ENCODE results near the gene CEP78. TPM values are rescaled to one million over a fixed set of nuclear protein-coding genes. Genes with fewer than 3 reads are reported as not detected.

The CEP78 gene
- total RNA-seq, 1 donor from 2014 or later: 35.2 TPM

DNA sequence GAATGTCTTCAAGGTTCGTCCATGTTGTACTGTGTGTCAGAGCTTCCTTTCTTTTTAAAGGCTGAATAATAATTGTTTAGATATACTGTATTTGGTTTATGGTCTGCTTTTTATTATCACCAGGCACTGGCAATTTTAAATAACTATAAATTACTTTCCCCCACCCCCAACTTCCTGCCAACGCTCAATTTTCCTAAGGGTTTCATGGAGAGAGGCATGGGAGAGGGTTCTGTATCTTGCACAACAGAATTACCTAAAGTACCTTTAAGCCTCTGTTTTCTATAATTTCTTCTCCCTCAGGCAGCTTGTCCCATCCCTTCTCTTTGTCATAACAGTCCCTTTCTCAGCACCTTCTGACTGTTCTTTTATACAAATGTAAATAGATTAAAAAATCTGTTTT lies 71.5 kb downstream of the CEP78 start:
- Mint-ChIP-seq H3K36me3 (ENCODE audit: low read depth) (peaks cover 49% of the 10 kb centered on the region), H3K4me1 (ENCODE audit: low read depth) (peaks cover 6% of the 10 kb centered on the region), H3K9me3 (no peaks in the 10 kb centered on the region), H3K27ac (no peak overlapping the region), H3K27me3 (ENCODE audit: insufficient read depth) (no peaks in the 10 kb centered on the region), H3K4me3 (no peak overlapping the region)
- DNase-seq (ENCODE audit: low spot score): no peak
- intact Hi-C loops (cut with micrococcal nuclease): no loop called here

DNA sequence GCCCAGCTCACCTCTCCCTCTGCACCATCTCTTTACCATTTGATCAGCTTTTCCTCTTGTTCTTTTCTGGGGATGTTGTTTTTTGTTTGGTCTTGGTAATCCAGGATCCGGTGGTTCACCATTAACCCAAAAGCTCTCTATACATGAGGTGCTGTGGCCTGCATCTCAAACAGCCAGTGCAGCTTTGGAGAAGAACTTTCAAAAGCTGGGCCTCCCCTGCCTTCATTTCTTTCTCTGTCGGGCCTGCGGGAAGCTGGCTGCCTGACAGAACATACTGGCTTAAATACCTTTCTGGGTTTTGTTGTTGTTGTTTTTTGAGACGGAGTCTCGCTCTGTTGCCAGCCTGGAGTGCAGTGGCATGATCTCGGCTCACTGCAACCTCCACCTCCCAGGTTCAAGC lies 73.2 kb downstream of the CEP78 start:
- Mint-ChIP-seq H3K36me3 (ENCODE audit: low read depth) (peaks cover 49% of the 10 kb centered on the region), H3K27ac (no peak overlapping the region)
- intact Hi-C loops (cut with micrococcal nuclease): no loop called here

GRCh38 chr9:78311075-78311474 lies 75.2 kb downstream of the CEP78 start:
- H3K36me3 Mint-ChIP-seq (ENCODE audit: low read depth): peaks cover 41% of the 10 kb centered on the region
- no peak overlapping the region for H3K4me3 Mint-ChIP-seq

More for the DNA sequence above, 73.2 kb downstream of the CEP78 start:
- Mint-ChIP-seq H3K4me3 (no peak overlapping the region), H3K27me3 (ENCODE audit: insufficient read depth) (no peaks in the 10 kb centered on the region), H3K9me3 (no peaks in the 10 kb centered on the region), H3K4me1 (ENCODE audit: low read depth) (peaks cover 6% of the 10 kb centered on the region)
- no peak for DNase-seq (ENCODE audit: low spot score)

DNA sequence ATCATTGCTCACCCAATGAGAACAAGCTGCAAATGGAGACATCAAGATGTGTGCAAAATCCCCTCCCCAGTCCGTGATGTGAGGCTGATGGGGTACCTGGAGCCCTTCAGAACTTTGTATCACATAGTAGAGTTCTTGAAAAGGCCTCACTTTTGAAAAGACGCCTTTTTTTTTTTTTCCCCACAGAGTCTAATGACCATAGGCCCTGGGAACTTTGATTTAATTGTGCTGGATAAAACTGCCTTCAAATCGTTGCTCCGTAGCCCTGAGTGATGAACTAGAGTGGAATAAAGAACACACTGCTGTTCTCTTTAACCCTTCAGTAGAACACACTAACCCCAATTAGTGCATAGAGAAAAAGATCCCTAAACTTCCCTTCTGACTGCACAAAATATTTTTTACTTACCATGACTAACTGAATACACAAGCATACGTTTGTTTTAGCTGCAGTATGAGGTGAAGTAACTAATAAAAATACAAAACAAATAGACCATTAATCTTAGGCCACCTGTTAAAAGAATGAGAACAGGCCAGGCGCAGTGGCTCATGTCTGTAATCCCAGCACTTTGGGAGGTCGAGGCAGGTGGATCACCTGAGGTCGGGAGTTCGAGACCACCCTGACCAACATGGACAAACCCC lies 76.1 kb downstream of the CEP78 start:
- H3K36me3 Mint-ChIP-seq (ENCODE audit: low read depth): peaks cover 44% of the 10 kb centered on the region
- no peak overlapping the region for H3K27ac Mint-ChIP-seq
- no peaks in the 10 kb centered on the region for H3K4me1 Mint-ChIP-seq (ENCODE audit: low read depth)
- no peaks in the 10 kb centered on the region for H3K27me3 Mint-ChIP-seq (ENCODE audit: insufficient read depth)
- intact Hi-C loops (cut with micrococcal nuclease): no loop called here
- H3K9me3 Mint-ChIP-seq: no peaks in the 10 kb centered on the region
- no peak overlapping the region for H3K4me3 Mint-ChIP-seq
- DNase-seq (ENCODE audit: low spot score): no peak

More at GRCh38 chr9:78311075-78311474, 75.2 kb downstream of the CEP78 start:
- Mint-ChIP-seq H3K9me3 (no peaks in the 10 kb centered on the region), H3K27me3 (ENCODE audit: insufficient read depth) (no peaks in the 10 kb centered on the region), H3K27ac (no peak overlapping the region), H3K4me1 (ENCODE audit: low read depth) (no peaks in the 10 kb centered on the region)
- no peak for DNase-seq (ENCODE audit: low spot score)
- intact Hi-C loops (cut with micrococcal nuclease): no loop called here

- H3K4me1 Mint-ChIP-seq (ENCODE audit: low read depth): no peaks in the 10 kb centered on the region
- no peak overlapping the region for H3K27ac Mint-ChIP-seq
- DNase-seq (ENCODE audit: low spot score): no peak
Observed at GRCh38 chr9:78314550-78314949, 78.7 kb downstream of the CEP78 start.

DNA sequence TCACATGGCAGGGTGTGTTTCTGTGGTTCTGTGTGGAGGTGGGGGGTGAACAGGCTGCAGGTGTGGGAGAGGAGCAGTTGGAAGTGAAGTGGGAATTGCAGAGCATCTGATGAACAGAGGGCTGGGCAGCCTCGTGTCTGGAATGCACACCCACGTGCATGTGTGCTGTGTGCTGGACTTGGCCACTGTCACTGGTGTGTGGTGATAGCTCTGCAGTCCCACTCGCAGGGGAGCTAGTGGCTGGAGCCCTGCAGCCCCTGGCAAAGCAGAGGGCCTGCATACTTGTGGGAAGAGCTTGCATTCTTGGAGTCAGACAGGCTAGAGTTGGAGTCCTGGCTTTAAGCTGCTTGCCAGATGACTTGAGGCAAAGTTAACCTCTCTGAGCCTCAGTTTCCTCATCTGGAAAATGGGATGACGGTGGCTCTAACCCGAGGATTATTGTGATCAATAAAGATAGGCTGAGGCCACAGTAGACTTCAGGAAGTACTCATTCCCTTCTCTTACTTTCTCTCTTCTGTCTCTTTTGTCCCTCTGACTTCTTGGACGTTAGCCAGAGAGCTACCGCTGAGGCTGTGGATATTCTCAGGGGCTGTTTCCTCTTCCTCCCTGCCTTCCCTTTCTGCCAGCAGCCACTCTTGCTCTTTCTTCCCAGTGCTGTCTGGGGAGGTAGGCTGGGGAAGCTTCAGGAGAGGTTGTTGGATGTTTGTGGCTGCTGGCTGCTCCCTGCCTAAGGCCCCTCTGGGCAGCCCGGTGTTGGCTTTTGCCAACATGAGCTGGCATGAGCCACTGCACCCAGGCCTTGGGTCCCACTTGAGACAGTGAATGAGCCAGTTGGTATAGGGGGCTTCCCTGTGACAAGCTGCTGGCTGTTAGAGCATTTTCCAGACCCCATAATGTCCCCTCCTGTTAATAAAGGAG lies 79.3 kb downstream of the CEP78 start:
- no peak overlapping the region for H3K4me3 Mint-ChIP-seq
- no peaks in the 10 kb centered on the region for H3K9me3 Mint-ChIP-seq
- no peaks in the 10 kb centered on the region for H3K27me3 Mint-ChIP-seq (ENCODE audit: insufficient read depth)
- no peak for DNase-seq (ENCODE audit: low spot score)
- H3K4me1 Mint-ChIP-seq (ENCODE audit: low read depth): no peaks in the 10 kb centered on the region
- no peak overlapping the region for H3K27ac Mint-ChIP-seq
- H3K36me3 Mint-ChIP-seq (ENCODE audit: low read depth): peaks cover 55% of the 10 kb centered on the region
- intact Hi-C loops (cut with micrococcal nuclease): no loop called here

More at GRCh38 chr9:78314550-78314949, 78.7 kb downstream of the CEP78 start:
- H3K4me3 Mint-ChIP-seq: no peak overlapping the region
- intact Hi-C loops (cut with micrococcal nuclease): no loop called here
- H3K27me3 Mint-ChIP-seq (ENCODE audit: insufficient read depth): no peaks in the 10 kb centered on the region
- peaks cover 52% of the 10 kb centered on the region for H3K36me3 Mint-ChIP-seq (ENCODE audit: low read depth)
- no peaks in the 10 kb centered on the region for H3K9me3 Mint-ChIP-seq

GRCh38 chr9:78316166-78316892 lies 80.5 kb downstream of the CEP78 start:
- DNase-seq (ENCODE audit: low spot score): no peak
- H3K36me3 Mint-ChIP-seq (ENCODE audit: low read depth): peaks cover 57% of the 10 kb centered on the region
- intact Hi-C loops (cut with micrococcal nuclease): no loop called here
- no peaks in the 10 kb centered on the region for H3K4me1 Mint-ChIP-seq (ENCODE audit: low read depth)
- no peak overlapping the region for H3K4me3 Mint-ChIP-seq
- no peaks in the 10 kb centered on the region for H3K27me3 Mint-ChIP-seq (ENCODE audit: insufficient read depth)
- H3K9me3 Mint-ChIP-seq: no peaks in the 10 kb centered on the region
- H3K27ac Mint-ChIP-seq: no peak overlapping the region

DNA sequence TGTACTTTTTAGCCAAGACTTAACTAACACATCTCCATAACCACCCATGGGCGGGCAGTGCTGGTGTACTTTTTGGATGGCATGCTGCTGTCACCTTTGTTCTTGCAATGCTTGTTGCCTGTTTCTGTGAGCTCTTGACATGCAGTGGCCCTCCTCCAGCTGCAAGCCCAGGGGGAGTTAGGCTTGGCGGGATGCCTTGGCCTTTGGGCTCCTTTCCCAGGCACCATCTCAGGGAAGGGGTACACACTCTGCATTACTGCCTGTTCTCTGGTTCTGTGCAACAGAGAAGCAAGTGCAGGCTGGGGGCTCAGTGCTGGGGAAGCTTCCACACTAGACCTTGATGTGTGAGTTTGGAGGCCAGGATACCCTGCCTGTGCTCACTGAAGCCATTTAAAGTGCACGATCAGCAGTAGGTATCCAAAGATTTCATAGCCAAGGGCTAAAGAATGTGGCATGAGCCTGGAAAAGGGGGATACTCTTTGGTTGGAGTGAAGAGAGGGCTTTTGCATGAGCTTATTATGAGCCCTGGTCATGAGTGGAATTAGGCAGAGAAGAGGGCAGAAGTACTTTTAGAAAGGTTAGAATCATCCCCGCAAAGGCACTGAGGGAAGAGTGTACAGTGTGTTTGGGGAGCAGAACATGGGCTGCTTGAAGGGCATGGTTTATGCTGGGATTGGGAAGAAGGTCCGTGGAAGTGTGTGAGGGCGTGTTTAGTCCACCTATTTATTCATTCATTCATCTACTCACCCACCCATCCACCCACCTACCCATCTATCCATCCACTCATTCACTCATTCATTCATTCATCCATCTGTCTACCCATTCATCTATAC lies 83.5 kb downstream of the CEP78 start:
- intact Hi-C loops (cut with micrococcal nuclease): no loop called here

GRCh38 chr9:78320030-78320693 lies 84.3 kb downstream of the CEP78 start:
- Mint-ChIP-seq H3K4me1 (ENCODE audit: low read depth) (peaks cover 2% of the 10 kb centered on the region), H3K4me3 (no peak overlapping the region), H3K27ac (no peak overlapping the region), H3K27me3 (ENCODE audit: insufficient read depth) (no peaks in the 10 kb centered on the region), H3K36me3 (ENCODE audit: low read depth) (peaks cover 66% of the 10 kb centered on the region), H3K9me3 (no peaks in the 10 kb centered on the region)
- intact Hi-C loops (cut with micrococcal nuclease): no loop called here
- no peak for DNase-seq (ENCODE audit: low spot score)

More for the DNA sequence above, 83.5 kb downstream of the CEP78 start:
- no peak for DNase-seq (ENCODE audit: low spot score)
- peaks cover 65% of the 10 kb centered on the region for H3K36me3 Mint-ChIP-seq (ENCODE audit: low read depth)
- no peak overlapping the region for H3K27ac Mint-ChIP-seq
- H3K27me3 Mint-ChIP-seq (ENCODE audit: insufficient read depth): no peaks in the 10 kb centered on the region
- no peaks in the 10 kb centered on the region for H3K4me1 Mint-ChIP-seq (ENCODE audit: low read depth)
- H3K4me3 Mint-ChIP-seq: no peak overlapping the region
- H3K9me3 Mint-ChIP-seq: no peaks in the 10 kb centered on the region

GRCh38 chr9:78320875-78321496 lies 85.1 kb downstream of the CEP78 start:
- Mint-ChIP-seq H3K36me3 (ENCODE audit: low read depth) (peaks cover 69% of the 10 kb centered on the region), H3K27me3 (ENCODE audit: insufficient read depth) (no peaks in the 10 kb centered on the region), H3K4me3 (no peak overlapping the region), H3K9me3 (no peaks in the 10 kb centered on the region), H3K27ac (no peak overlapping the region), H3K4me1 (ENCODE audit: low read depth) (peaks cover 7% of the 10 kb centered on the region)
- no peak for DNase-seq (ENCODE audit: low spot score)
- intact Hi-C loops (cut with micrococcal nuclease): no loop called here

DNA sequence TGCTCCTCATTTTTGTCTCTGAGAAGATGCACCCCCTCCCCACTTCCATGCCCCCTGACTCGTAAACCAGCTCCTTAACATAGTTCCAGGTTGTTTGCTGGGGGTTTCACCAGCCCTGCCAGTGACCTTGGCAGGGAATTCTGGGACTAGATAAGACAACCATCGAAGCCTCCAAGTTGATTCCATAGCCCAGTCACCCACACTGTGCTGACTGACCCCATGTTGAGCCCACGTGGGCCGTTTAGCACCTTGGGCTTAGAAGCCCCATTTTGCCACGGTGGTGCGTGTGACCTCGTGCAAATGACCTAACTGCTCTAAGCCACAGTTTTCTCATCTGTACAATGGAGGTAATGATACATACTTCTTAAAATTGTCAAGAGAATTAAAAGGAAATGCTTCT lies 85.6 kb downstream of the CEP78 start:
- peaks cover 68% of the 10 kb centered on the region for H3K36me3 Mint-ChIP-seq (ENCODE audit: low read depth)
- H3K27me3 Mint-ChIP-seq (ENCODE audit: insufficient read depth): no peaks in the 10 kb centered on the region
- H3K9me3 Mint-ChIP-seq: no peaks in the 10 kb centered on the region
- intact Hi-C loops (cut with micrococcal nuclease): no loop called here
- H3K4me3 Mint-ChIP-seq: no peak overlapping the region
- peaks cover 7% of the 10 kb centered on the region for H3K4me1 Mint-ChIP-seq (ENCODE audit: low read depth)
- no peak for DNase-seq (ENCODE audit: low spot score)
- H3K27ac Mint-ChIP-seq: no peak overlapping the region

Measured in activated T-helper 1 cell treated with anti-CD3 and anti-CD28 coated beads, Interleukin-12 subunit alpha, Interleukin-12 subunit beta, Interleukin-2, Interleukin-4 antibody, amounts not matched to agents 30 ng/mL and 10 ng/mL and 1 ng/mL, durations not matched to agents 14 hours and 24 hours and 36 hours (primary cell).